HepG2 (cell line): Measurements from ENCODE around the gene FAM169A. TPM values are rescaled to one million over a fixed set of nuclear protein-coding genes. Genes with fewer than 3 reads are reported as not detected.
A peak's percentile ranks its signal among the peaks of the same experiment; 100 is the strongest.

Source experiments
- ARID5B ChIP-seq: IDR thresholded peaks from 2 replicates; pipeline ENCODE4 v1.4.0; 2020; ENCODE audit warnings: mild to moderate bottlenecking, missing genetic modification reagents
- CEBPB ChIP-seq: IDR thresholded peaks from 2 replicates; pipeline ENCODE4 v1.6.1; 2011; ENCODE audit warnings: low read depth, low read length, improper control_type of control experiment, borderline replicate concordance
- EP300 ChIP-seq, 3 experiments: sonication (generic) in 1 of 3; formaldehyde crosslinking in 1 of 3; IDR thresholded peaks; 2 replicates each; pipeline versions ENCODE4 v1.5.1 to v1.6.1; 2011 to 2020; ENCODE audit warnings: low read depth in 2 of 3, low read length in 2 of 3, borderline replicate concordance in 1 of 3, improper control_type of control experiment in 1 of 3, mild to moderate bottlenecking in 1 of 3, missing genetic modification reagents in 1 of 3, moderate library complexity in 1 of 3
- HNRNPUL1 ChIP-seq: fragments of 200-400 bp; formaldehyde crosslinking; IDR thresholded peaks from 2 replicates; pipeline ENCODE4 v1.6.1; 2017; ENCODE audit warnings: low read depth, mild to moderate bottlenecking, low read length, moderate library complexity
- IKZF1 ChIP-seq: fragments of 450-650 bp; IDR thresholded peaks from 2 replicates; pipeline ENCODE4 v1.7.1; 2016
- MIXL1 ChIP-seq: IDR thresholded peaks from 2 replicates; pipeline ENCODE4 v1.6.1; 2016
- NCOA2 ChIP-seq: sonication (generic); formaldehyde crosslinking; IDR thresholded peaks from 2 replicates; pipeline ENCODE4 v1.8.0; 2022; ENCODE audit warnings: inconsistent platforms
- PATZ1 ChIP-seq: sonication (generic); formaldehyde crosslinking; IDR thresholded peaks from 2 replicates; pipeline ENCODE4 v1.4.0; 2020; ENCODE audit warnings: missing genetic modification reagents
- PHF20 ChIP-seq: sonication (generic); formaldehyde crosslinking; IDR thresholded peaks from 2 replicates; pipeline ENCODE4 v1.5.0; 2020; ENCODE audit warnings: mild to moderate bottlenecking, missing genetic modification reagents
- RARA ChIP-seq: IDR thresholded peaks from 2 replicates; pipeline ENCODE4 v1.6.1; 2016; ENCODE audit warnings: missing genetic modification reagents, missing compliant biosample characterization
- RBM39 ChIP-seq: fragments of 200-400 bp; formaldehyde crosslinking; IDR thresholded peaks from one replicate; pipeline ENCODE4 v1.6.1; 2018; ENCODE audit warnings: antibody characterized with exemption, mild to moderate bottlenecking, low read depth, low read length; ENCODE audit not compliant: poor library complexity, severe bottlenecking
- REXO4 ChIP-seq: sonication (generic); formaldehyde crosslinking; IDR thresholded peaks from 2 replicates; pipeline ENCODE4 v1.8.0; 2022; ENCODE audit warnings: missing genetic modification reagents, mild to moderate bottlenecking, borderline replicate concordance
- SMARCC2 ChIP-seq: fragments of 450-650 bp; IDR thresholded peaks from 2 replicates; pipeline ENCODE4 v1.6.1; 2017; ENCODE audit warnings: antibody characterized with exemption, mild to moderate bottlenecking
- SOX13 ChIP-seq, 3 experiments: fragments of 450-650 bp in 1 of 3; sonication (generic) in 1 of 3; formaldehyde crosslinking in 1 of 3; IDR thresholded peaks in 2 of 3; conservative IDR thresholded peaks in 1 of 3; 2 replicates each; pipeline versions ENCODE4 v1.5.0 to v1.6.1; 2016 to 2020; ENCODE audit warnings: antibody characterized with exemption in 1 of 3, mild to moderate bottlenecking in 1 of 3, missing compliant biosample characterization in 1 of 3, missing genetic modification reagents in 1 of 3, moderate library complexity in 1 of 3
- SOX5 ChIP-seq: IDR thresholded peaks from 2 replicates; pipeline ENCODE4 v1.6.1; 2016; ENCODE audit warnings: borderline replicate concordance
- THAP7 ChIP-seq: sonication (generic); formaldehyde crosslinking; IDR thresholded peaks from 2 replicates; pipeline ENCODE4 v1.8.1; 2023; ENCODE audit warnings: mild to moderate bottlenecking, missing genetic modification reagents
- ZNF17 ChIP-seq: sonication (generic); formaldehyde crosslinking; IDR thresholded peaks from 2 replicates; pipeline ENCODE4 v1.5.0; 2020; ENCODE audit warnings: mild to moderate bottlenecking, missing genetic modification reagents
- ZNF274 ChIP-seq: sonication (generic); formaldehyde crosslinking; IDR thresholded peaks from 2 replicates; pipeline ENCODE4 v1.5.1; 2020; ENCODE audit warnings: mild to moderate bottlenecking, missing genetic modification reagents
- ZNF383 ChIP-seq: sonication (generic); formaldehyde crosslinking; IDR thresholded peaks from 2 replicates; pipeline ENCODE4 v1.4.0; 2020; ENCODE audit warnings: missing genetic modification reagents, mild to moderate bottlenecking, borderline replicate concordance
- ZNF567 ChIP-seq: sonication (generic); formaldehyde crosslinking; IDR thresholded peaks from 2 replicates; pipeline ENCODE4 v1.8.1; 2023; ENCODE audit warnings: mild to moderate bottlenecking, missing genetic modification reagents, borderline replicate concordance
- ZNF672 ChIP-seq: sonication (generic); formaldehyde crosslinking; IDR thresholded peaks from 2 replicates; pipeline ENCODE4 v1.8.1; 2022; ENCODE audit warnings: missing genetic modification reagents
- ZNF724P ChIP-seq: sonication (generic); formaldehyde crosslinking; IDR thresholded peaks from 2 replicates; pipeline ENCODE4 v1.8.0; 2022; ENCODE audit warnings: missing genetic modification reagents, borderline replicate concordance
- polyA plus RNA-seq, 8 experiments: library from polyadenylated mRNA; depleted of rRNA in 3 of 8; stranded (reverse) in 7 of 8; unstranded in 1 of 8; fragments of >200 nt; fragmentation: Illumina TruSeq in 4 of 8; extraction: Trizol in 4 of 8; gene quantifications; 2 replicates each; pipeline versions ENCODE4 v1.2.1 to v1.2.3, GENCODE V29; 2011 to 2016; ENCODE audit warnings: low read depth in 4 of 8, missing spikeins in 1 of 8, mixed read lengths in 1 of 8; ENCODE audit not compliant: insufficient read depth in 1 of 8
- total RNA-seq, 5 experiments: library from RNA; depleted of rRNA; stranded (reverse); fragments of >200 nt; fragmentation: Illumina TruSeq; extraction: Trizol; gene quantifications; 2 replicates each; pipeline ENCODE4 v1.2.3, GENCODE V29; 2016; ENCODE audit warnings: low read depth in 1 of 5
- TF ChIP-seq, protein P1 (sequence below): sonication (generic); formaldehyde crosslinking; IDR thresholded peaks from 2 replicates; pipeline ENCODE4 v1.4.0; 2020; ENCODE audit warnings: low read depth, mild to moderate bottlenecking, missing genetic modification reagents

FAM169A gene
- total and polyA plus RNA-seq, 2 of the 13 experiments (the other 11 are each of a cell fraction or from before 2014, with no cell fraction given): 21.1 to 110 TPM

DNA sequence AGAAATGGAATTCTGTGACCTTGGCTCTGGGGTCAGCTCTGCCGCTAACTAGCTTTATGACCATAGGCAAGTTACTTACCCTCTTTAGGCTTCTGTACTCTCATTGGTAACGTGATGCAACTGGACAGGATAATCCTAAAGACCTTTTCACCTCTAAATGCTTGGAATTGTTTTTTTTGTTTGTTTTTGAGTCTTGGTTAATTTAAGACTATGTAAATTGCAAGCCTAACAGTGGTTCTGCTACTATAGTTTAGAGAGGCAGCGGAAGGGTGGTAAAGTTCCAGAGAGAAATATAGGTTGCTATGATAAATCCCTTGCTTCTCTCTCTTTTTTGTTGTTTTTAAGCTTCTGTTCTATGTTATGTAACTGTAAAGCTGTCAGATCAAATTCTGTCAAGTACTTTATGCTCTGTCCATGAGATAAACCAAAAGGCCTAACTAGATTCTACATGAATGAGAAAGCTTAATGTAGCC lies 17.6 kb downstream of the FAM169A start (continued):
- no peak for TF ChIP-seq PATZ1 (CRISPR knock-in tag)
- TF ChIP-seq ZNF672 (CRISPR knock-in tag): no peak
- TF ChIP-seq HNRNPUL1: no peak
- TF ChIP-seq IKZF1: no peak
- peak in 1 of 2 experiments; percentile 46; a peak in 1 of 4 replicates for TF ChIP-seq EP300 (IDR thresholded peaks at IDR 0.05; ENCODE audit: low read depth in 2 of 2, low read length in 2 of 2)
- no peak for TF ChIP-seq EP300 (CRISPR knock-in tag; IDR thresholded peaks at IDR 0.05; ENCODE audit: borderline replicate concordance)
- no peak for TF ChIP-seq SOX13 (IDR thresholded peaks at IDR 0.05)
- TF ChIP-seq SOX13 (CRISPR knock-in tag; conservative IDR thresholded peaks at IDR 0.05 in 1 of 2, IDR thresholded peaks at IDR 0.05 in 1 of 2): peak in 1 of 2 experiments; percentile 84; a peak in 2 of 4 replicates
- TF ChIP-seq THAP7: no peak
- TF ChIP-seq ZNF17 (CRISPR knock-in tag): no peak
- TF ChIP-seq, protein P1, sequence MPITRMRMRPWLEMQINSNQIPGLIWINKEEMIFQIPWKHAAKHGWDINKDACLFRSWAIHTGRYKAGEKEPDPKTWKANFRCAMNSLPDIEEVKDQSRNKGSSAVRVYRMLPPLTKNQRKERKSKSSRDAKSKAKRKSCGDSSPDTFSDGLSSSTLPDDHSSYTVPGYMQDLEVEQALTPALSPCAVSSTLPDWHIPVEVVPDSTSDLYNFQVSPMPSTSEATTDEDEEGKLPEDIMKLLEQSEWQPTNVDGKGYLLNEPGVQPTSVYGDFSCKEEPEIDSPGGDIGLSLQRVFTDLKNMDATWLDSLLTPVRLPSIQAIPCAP (CRISPR knock-in tag): no peak
- no peak for TF ChIP-seq ZNF383 (CRISPR knock-in tag)
- TF ChIP-seq ARID5B: peak; percentile 76
- TF ChIP-seq CEBPB: peak; percentile 55; the same call in 1 of the 2 replicates
- TF ChIP-seq PHF20 (CRISPR knock-in tag): no peak
- peak; percentile 83 for TF ChIP-seq RARA
- TF ChIP-seq ZNF724P (CRISPR knock-in tag): no peak
- peak; percentile 80; the same call in 1 of the 2 replicates for TF ChIP-seq SOX5 (CRISPR knock-in tag)
- TF ChIP-seq NCOA2 (CRISPR knock-in tag): peak; percentile 72
- TF ChIP-seq ZNF274 (CRISPR knock-in tag): no peak
- TF ChIP-seq ZNF567 (CRISPR knock-in tag): no peak
- TF ChIP-seq REXO4 (CRISPR knock-in tag): no peak
- no peak for TF ChIP-seq SMARCC2
- TF ChIP-seq RBM39: no peak
- TF ChIP-seq MIXL1 (CRISPR knock-in tag): 0 out of 2 replicates have a peak, but pooled peaks have one; percentile 18
